Motor neuron (in vitro differentiated cells): ENCODE results near the gene CLEC4G. TPM values are rescaled to one million over a fixed set of nuclear protein-coding genes. Genes with fewer than 3 reads are reported as not detected.

Experiments used
- ATAC-seq, 8 experiments: fragments of 200-7000 bp; cut with Tn5 transposase; replicated peaks in 6 of 8; 2 replicates each; pipeline ENCODE4 v1.8.0; 2021; ENCODE audit warnings: mild to moderate bottlenecking in 8 of 8, moderate library complexity in 8 of 8
- H3K27ac ChIP-seq, 2 donors: fragments of 250-450 bp; sonication (Bioruptor Pico); 2 replicates each; pipeline ENCODE4 v1.9.0; 2021; ENCODE audit warnings: antibody characterized with exemption in 2 of 2, mild to moderate bottlenecking in 2 of 2, moderate library complexity in 1 of 2
- H3K4me1 ChIP-seq, 2 donors: fragments of 250-450 bp; sonication (Bioruptor Pico); replicated peaks in 1 of 2; 2 replicates each; pipeline ENCODE4 v1.6.1; 2021; ENCODE audit warnings: antibody characterized with exemption in 2 of 2, mild to moderate bottlenecking in 2 of 2, moderate library complexity in 1 of 2
- H3K4me3 ChIP-seq, 5 donors: fragments of 250-450 bp; sonication (Bioruptor Pico); 2 replicates each; pipeline ENCODE4 v1.9.0; 2021; ENCODE audit warnings: antibody characterized with exemption in 5 of 5, mild to moderate bottlenecking in 5 of 5, moderate library complexity in 4 of 5
- WGBS, 10 experiments: fragments of 450-650 bp; shearing (Covaris generic); methylation state at CpG; one replicate each; pipeline ENCODE4 v1.0.0; 2022; 5-methylcytosine and 5-hydroxymethylcytosine counted together
- in situ Hi-C, 9 experiments: fragments of 400-800 bp; cut with MboI; loops; one replicate each; pipeline ENCODE4 v1.15.0; 2021; ENCODE audit warnings: low sequenced_read_pairs in 9 of 9, low pct_unique_long_range_greater_than_20kb in 2 of 9; ENCODE audit not compliant: unreplicated experiment in 9 of 9
- total RNA-seq, 8 experiments: library from RNA; unstranded; fragments of 300-600 nt; gene quantifications; 2 replicates each; pipeline versions ENCODE4 v1.2.3 to v1.2.4, GENCODE V29; 2022

Gene CLEC4G
- total RNA-seq, 8 experiments from 2014 or later, result 0.20 TPM; not detected in 7

GRCh38 chr19:7743425-7743841 lies 11.5 kb upstream of the CLEC4G start:
- ATAC-seq, result no peak
- Histone ChIP-seq H3K4me1 (no peaks in the 10 kb centered on the region), H3K4me3 (no peak overlapping the region), H3K27ac (no peak overlapping the region)
- 0 to 29% (median 0%) methylated on average over 1 to 2 of the region's 2 CpGs; no CpG with 5 or more reads in 7 of the 10 experiments for WGBS, 10 experiments
- in situ Hi-C loops, result no loop called here

GRCh38 chr19:7742991-7743390 lies 11.1 kb upstream of the CLEC4G start:
- 4 to 77% (median 57%) methylated on average over 1 to 10 of the region's 11 CpGs; no CpG with 5 or more reads in 1 of the 10 experiments for WGBS, 10 experiments
- in situ Hi-C loops, result no loop called here
- H3K4me1 ChIP-seq, result no peaks in the 10 kb centered on the region
- no peak for ATAC-seq
- no peak overlapping the region for H3K27ac ChIP-seq
- no peak overlapping the region for H3K4me3 ChIP-seq

- 0 to 40% (median 33%) methylated on average over 1 to 2 of the region's 2 CpGs; no CpG with 5 or more reads in 5 of the 10 experiments for WGBS, 10 experiments
- in situ Hi-C loops, result no loop called here
- Histone ChIP-seq H3K4me1 (no peaks in the 10 kb centered on the region), H3K27ac (no peak overlapping the region), H3K4me3 (no peak overlapping the region)
- no peak for ATAC-seq
Measured at GRCh38 chr19:7742575-7742974, 10.7 kb upstream of the CLEC4G start.

GRCh38 chr19:7740682-7741054 lies 8.8 kb upstream of the CLEC4G start:
- 32 to 93% (median 63%) methylated on average over 4 to 6 of the region's 6 CpGs for whole genome bisulfite sequencing, 10 experiments
- Histone ChIP-seq H3K4me3 (no peak overlapping the region), H3K4me1 (no peaks in the 10 kb centered on the region), H3K27ac (no peak overlapping the region)
- in situ Hi-C loops, result no loop called here
- ATAC-seq, result no peak

GRCh38 chr19:7739801-7740681 lies 8.1 kb upstream of the CLEC4G start:
- ATAC-seq, result no peak
- Histone ChIP-seq H3K4me3 (no peak overlapping the region), H3K4me1 (no peaks in the 10 kb centered on the region), H3K27ac (no peak overlapping the region)
- in situ Hi-C loops, result no loop called here
- WGBS, 10 experiments, result 33 to 86% (median 47%) methylated on average over 4 to 19 of the region's 19 CpGs; no CpG with 5 or more reads in 1 of the 10 experiments

- H3K4me3 ChIP-seq, result no peak overlapping the region
- H3K4me1 ChIP-seq, result no peaks in the 10 kb centered on the region
- WGBS, 10 experiments, result 7 to 60% (median 40%) methylated on average over 1 to 2 of the region's 2 CpGs; no CpG with 5 or more reads in 6 of the 10 experiments
- ATAC-seq, result no peak
- no peak overlapping the region for H3K27ac ChIP-seq
- in situ Hi-C loops, result no loop called here
Measured at GRCh38 chr19:7739211-7739755, 7.4 kb upstream of the CLEC4G start.

GRCh38 chr19:7738023-7738422 lies 6.1 kb upstream of the CLEC4G start:
- in situ Hi-C loops, result no loop called here
- no peaks in the 10 kb centered on the region for H3K4me1 ChIP-seq
- no peak overlapping the region for H3K27ac ChIP-seq
- no peak overlapping the region for H3K4me3 ChIP-seq
- 53 to 87% (median 76%) methylated on average over 2 to 4 of the region's 7 CpGs; no CpG with 5 or more reads in 6 of the 10 experiments for WGBS, 10 experiments
- no peak for ATAC-seq

GRCh38 chr19:7737215-7737614 lies 5.3 kb upstream of the CLEC4G start:
- in situ Hi-C loops, result no loop called here
- WGBS, 10 experiments, result 41 to 75% (median 58%) methylated on average over 4 to 8 of the region's 11 CpGs; no CpG with 5 or more reads in 4 of the 10 experiments
- no peak overlapping the region for H3K4me3 ChIP-seq
- H3K27ac ChIP-seq, result no peak overlapping the region
- H3K4me1 ChIP-seq, result no peaks in the 10 kb centered on the region
- no peak for ATAC-seq

- no peaks in the 10 kb centered on the region for H3K4me1 ChIP-seq
- H3K27ac ChIP-seq, result no peak overlapping the region
- in situ Hi-C loops, result no loop called here
- WGBS, 10 experiments, result 0 to 75% (median 17%) methylated on average over 1 of the region's 1 CpG; no CpG with 5 or more reads in 6 of the 10 experiments
- H3K4me3 ChIP-seq, result no peak overlapping the region
- no peak for ATAC-seq
Measured at GRCh38 chr19:7736148-7736547, 4.2 kb upstream of the CLEC4G start.

GRCh38 chr19:7734220-7735203 lies 2.6 kb upstream of the CLEC4G start:
- H3K4me3 ChIP-seq, result no peak overlapping the region
- ATAC-seq, result peak in 2 of 8 experiments; percentile 45 to 58
- no peaks in the 10 kb centered on the region for H3K4me1 ChIP-seq
- in situ Hi-C loops, result no loop called here
- 0 to 55% (median 26%) methylated on average over 1 to 6 of the region's 12 CpGs; no CpG with 5 or more reads in 4 of the 10 experiments for WGBS, 10 experiments
- H3K27ac ChIP-seq, result no peak overlapping the region

GRCh38 chr19:7733376-7733775 lies 1.5 kb upstream of the CLEC4G start:
- Histone ChIP-seq H3K4me1 (no peaks in the 10 kb centered on the region), H3K27ac (no peak overlapping the region), H3K4me3 (no peak overlapping the region)
- 7 to 87% (median 66%) methylated on average over 1 to 6 of the region's 6 CpGs; no CpG with 5 or more reads in 2 of the 10 experiments for WGBS, 10 experiments
- no peak for ATAC-seq
- in situ Hi-C loops, result no loop called here

GRCh38 chr19:7731615-7732014 lies 295 bp downstream of the CLEC4G start:
- no peaks in the 10 kb centered on the region for H3K4me1 ChIP-seq
- ATAC-seq, result no peak
- 20 to 100% (median 69%) methylated on average over 1 of the region's 5 CpGs; no CpG with 5 or more reads in 4 of the 10 experiments for WGBS, 10 experiments
- in situ Hi-C loops, result no loop called here
- no peak overlapping the region for H3K4me3 ChIP-seq
- H3K27ac ChIP-seq, result no peak overlapping the region

- Histone ChIP-seq H3K4me1 (no peaks in the 10 kb centered on the region), H3K27ac (no peak overlapping the region), H3K4me3 (no peak overlapping the region)
- ATAC-seq, result no peak
- in situ Hi-C loops, result no loop called here
- WGBS, 10 experiments, result 16 to 80% (median 58%) methylated on average over 1 to 16 of the region's 39 CpGs; no CpG with 5 or more reads in 6 of the 10 experiments
Measured at GRCh38 chr19:7731218-7731595, 703 bp downstream of the CLEC4G start.
